SKM-1 treated with dmso at 0.1 percent for 144 hours (cell line): ENCODE measurements around the gene RNF7.
"Not testable (repeated sequence)": the region's sequence is repeated elsewhere in the genome, so short reads cannot be mapped to it uniquely, and the experiment has no call there.

Experiments used
- DNase-seq: peaks from one replicate; lab custom pipeline; 2025; ENCODE audit not compliant: unreplicated experiment; lab: John Stamatoyannopoulos, UW

The RNF7 gene

GRCh38 chr3:141735176-141735575 is 2.9 kb upstream of the RNF7 start:
- no peak for DNase-seq

- no peak for DNase-seq
Observed at GRCh38 chr3:141735770-141736465, 2.2 kb upstream of the RNF7 start.

- DNase-seq, result peak; percentile 85
Observed at GRCh38 chr3:141737093-141737492, 1.0 kb upstream of the RNF7 start.

GRCh38 chr3:141737678-141738021 is 448 bp upstream of the RNF7 start:
- no peak for DNase-seq

- peak; percentile 23 for DNase-seq
Observed at GRCh38 chr3:141738891-141739363, 829 bp downstream of the RNF7 start.

- no peak for DNase-seq
Observed at GRCh38 chr3:141739731-141740130, 1.6 kb downstream of the RNF7 start.

GRCh38 chr3:141740349-141740748 is 2.3 kb downstream of the RNF7 start:
- DNase-seq, result no peak

GRCh38 chr3:141743305-141743704 is 5.2 kb downstream of the RNF7 start:
- DNase-seq, result no peak

GRCh38 chr3:141746962-141747361 is 8.9 kb downstream of the RNF7 start:
- no peak for DNase-seq

GRCh38 chr3:141753399-141753798 is 15.3 kb downstream of the RNF7 start:
- no peak for DNase-seq

GRCh38 chr3:141754032-141754431 is 15.9 kb downstream of the RNF7 start:
- no peak for DNase-seq

- DNase-seq, result not testable (repeated sequence)
Observed at GRCh38 chr3:141762552-141762951, 24.5 kb downstream of the RNF7 start.

- DNase-seq, result no peak
Observed at GRCh38 chr3:141763088-141763750, 25.1 kb downstream of the RNF7 start, which contains the start of gene GRK7. Gene GRK7, plus strand, starts transcription at chr3:141763408. Its CDS starts 14,877 bp downstream, at chr3:141778285.

- DNase-seq, result no peak
Observed at GRCh38 chr3:141764045-141764444, 25.9 kb downstream of the RNF7 start.

- DNase-seq, result no peak
Observed at GRCh38 chr3:141764465-141764864, 26.4 kb downstream of the RNF7 start.

- no peak for DNase-seq
Observed at GRCh38 chr3:141764986-141765385, 26.9 kb downstream of the RNF7 start.

- no peak for DNase-seq
Observed at GRCh38 chr3:141767066-141767465, 29.0 kb downstream of the RNF7 start.

- DNase-seq, result no peak
Observed at GRCh38 chr3:141769221-141769894, 31.3 kb downstream of the RNF7 start.

GRCh38 chr3:141773676-141774075 is 35.6 kb downstream of the RNF7 start:
- DNase-seq, result no peak

- DNase-seq, result no peak
Observed at GRCh38 chr3:141776376-141776775, 38.3 kb downstream of the RNF7 start.

- no peak for DNase-seq
Observed at GRCh38 chr3:141776885-141777284, 38.8 kb downstream of the RNF7 start.
